GM18511 (cell line): ENCODE measurements around the gene MICAL3.
"Not testable (repeated sequence)": the region's sequence is repeated elsewhere in the genome, so short reads cannot be mapped to it uniquely, and the experiment has no call there.

Experiments used
- ATAC-seq: cut with Tn5 transposase; IDR thresholded peaks from one replicate; pipeline ENCODE4 v1.9.1; 2021; ENCODE audit warnings: mild to moderate bottlenecking, moderate library complexity; ENCODE audit not compliant: unreplicated experiment

Gene MICAL3

GRCh38 chr22:18059473-18059872, 35.1 kb upstream of the MICAL3 start:
- no peak for ATAC-seq

GRCh38 chr22:18059094-18059417, 34.7 kb upstream of the MICAL3 start:
- no peak for ATAC-seq

- ATAC-seq = no peak
Observed at GRCh38 chr22:18058371-18059093, 34.2 kb upstream of the MICAL3 start.

- peak; percentile 61 for ATAC-seq
Observed at GRCh38 chr22:18057568-18058209, 33.3 kb upstream of the MICAL3 start.

- peak; percentile 73 for ATAC-seq
Observed at GRCh38 chr22:18056807-18057474, 32.6 kb upstream of the MICAL3 start.

GRCh38 chr22:18056161-18056666, 31.9 kb upstream of the MICAL3 start:
- ATAC-seq = peak; percentile 53

- ATAC-seq = no peak
Observed at GRCh38 chr22:18055619-18056160, 31.3 kb upstream of the MICAL3 start.

- not testable (repeated sequence) for ATAC-seq
Observed at GRCh38 chr22:18053216-18053946, 29.0 kb upstream of the MICAL3 start.

- ATAC-seq = not testable (repeated sequence)
Observed at GRCh38 chr22:18051113-18051512, 26.8 kb upstream of the MICAL3 start.

GRCh38 chr22:18050065-18050464, 25.7 kb upstream of the MICAL3 start:
- no peak for ATAC-seq

GRCh38 chr22:18048441-18048898, 24.1 kb upstream of the MICAL3 start:
- ATAC-seq = no peak

GRCh38 chr22:18048041-18048440, 23.7 kb upstream of the MICAL3 start:
- no peak for ATAC-seq

- no peak for ATAC-seq
Observed at GRCh38 chr22:18045794-18046193, 21.4 kb upstream of the MICAL3 start.

GRCh38 chr22:18044548-18045271, 20.3 kb upstream of the MICAL3 start:
- no peak for ATAC-seq

- no peak for ATAC-seq
Observed at GRCh38 chr22:18042685-18043084, 18.3 kb upstream of the MICAL3 start.

GRCh38 chr22:18040898-18041297, 16.5 kb upstream of the MICAL3 start:
- not testable (repeated sequence) for ATAC-seq

- no peak for ATAC-seq
Observed at GRCh38 chr22:18035751-18036150, 11.4 kb upstream of the MICAL3 start.

GRCh38 chr22:18034076-18034475, 9.7 kb upstream of the MICAL3 start:
- ATAC-seq = no peak

GRCh38 chr22:18033204-18033998, 9.0 kb upstream of the MICAL3 start:
- no peak for ATAC-seq
